Adrenal gland (tissue), 12 donors: Measurements from ENCODE around the gene CYBC1. TPM values are rescaled to one million over a fixed set of nuclear protein-coding genes. Genes with fewer than 3 reads are reported as not detected.
"Not testable (repeated sequence)": the region's sequence is repeated elsewhere in the genome, so short reads cannot be mapped to it uniquely, and the experiment has no call there.

Experiments
- DNase-seq, 7 donors: peaks; one replicate each; pipeline ENCODE4 v3.0.0-alpha.2; 2019 to 2020
- H3K27ac ChIP-seq, 5 donors: fragments of 200-600 bp; sonication (generic) in 4 of 5; 1 replicate in 3 of 5; 2 replicates in 2 of 5; pipeline versions ENCODE4 v1.5.1 to v1.8.0; 2016 to 2020; ENCODE audit warnings: mild to moderate bottlenecking in 1 of 5
- H3K27me3 ChIP-seq: fragments of 200-600 bp; 2 replicates; pipeline ENCODE4 v1.8.0; 2021
- H3K36me3 ChIP-seq, 2 donors: fragments of 200-600 bp; replicated peaks in 1 of 2; 1 replicate in 1 of 2; 2 replicates in 1 of 2; pipeline versions ENCODE4 v1.5.1 to v1.8.0; 2018 to 2022
- H3K4me1 ChIP-seq, 2 donors: fragments of 200-600 bp; replicated peaks in 1 of 2; 1 replicate in 1 of 2; 2 replicates in 1 of 2; pipeline versions ENCODE4 v1.5.1 to v1.8.0; 2018 to 2021
- H3K4me3 ChIP-seq, 4 donors: fragments of 200-600 bp; sonication (generic) in 3 of 4; one replicate each; pipeline ENCODE4 v1.5.1; 2016 to 2018
- H3K9me3 ChIP-seq, 3 donors: fragments of 200-600 bp; sonication (generic) in 1 of 3; replicated peaks in 1 of 3; 1 replicate in 2 of 3; 2 replicates in 1 of 3; pipeline versions ENCODE4 v1.5.1 to v1.8.0; 2016 to 2021
- CTCF ChIP-seq, 6 experiments: fragments of 450-650 bp in 4 of 6; fragments of 200-600 bp in 2 of 6; sonication (generic) in 1 of 6; IDR thresholded peaks; 1 replicate in 5 of 6; 2 replicates in 1 of 6; pipeline versions ENCODE4 v1.5.1 to v1.8.0; 2016 to 2021; ENCODE audit warnings: antibody characterized with exemption in 6 of 6, mild to moderate bottlenecking in 2 of 6, moderate library complexity in 1 of 6
- POLR2A ChIP-seq, 2 donors: fragments of 450-650 bp; IDR thresholded peaks; one replicate each; pipeline ENCODE4 v1.6.1; 2017; ENCODE audit warnings: antibody characterized with exemption in 2 of 2, mild to moderate bottlenecking in 2 of 2, moderate library complexity in 1 of 2
- WGBS, 4 donors: extraction: QIAGEN DNeasy Blood & Tissue Kit in 2 of 4; methylation state at CpG; one replicate each; pipeline versions ENCODE4 v1.1.5 to v1.1.7; 2013 to 2017; 5-methylcytosine and 5-hydroxymethylcytosine counted together
- intact Hi-C, 2 donors: fragments of 100-400 bp; cut with DNase I; formaldehyde crosslinking; loops; one replicate each; pipeline versions ENCODE4 v1.14.1 to v1.15.0; 2022 to 2023
- polyA plus RNA-seq, 3 donors: library from polyadenylated mRNA; stranded (reverse); fragments of 200-250 nt in 2 of 3; fragments of 350-450 nt in 1 of 3; fragmentation: Illumina TruSeq in 1 of 3; extraction: RNeasy Lipid Tissue Mini Kit (QIAGEN cat#74804) in 1 of 3; gene quantifications; one replicate each; pipeline ENCODE4 v1.2.3, GENCODE V29; 2013 to 2014
- total RNA-seq, 9 donors: library from RNA; depleted of rRNA in 4 of 9; stranded (reverse); fragments of >200 nt in 4 of 9; fragments of 120-200 nt in 1 of 9; fragmentation: NEBNext Ultra II Directional in 1 of 9; extraction: Animal tissue kit (Norgen Biotek cat#: 25700) in 1 of 9; gene quantifications; one replicate each; pipeline versions ENCODE4 v1.1.0 to v1.2.4, GENCODE V29; 2013 to 2023
- donor health status: healthy with polysubstance abuse.
- donor health status: Bipolar disorder and iron deficiency.
- donor health status: DM: yes; HTN: yes; CAD: no.
- donor health status: DM: no; HTN: no; CAD: no.
- donor health status: DM: no; HTN: no; CAD: no.
- donor health status: DM: yes; HTN: yes; CAD: no.

Gene CYBC1
- total and polyA plus RNA-seq, 12 donors = 34.6 to 160 (median 69.9) TPM

- DNase-seq = peak; percentile 69 to 82 (median 77)
- WGBS, 4 donors = 21 to 28% (median 25%) methylated on average over 25 to 38 of the region's 38 CpGs
- Histone ChIP-seq H3K4me1 (peaks cover 6 to 27% of the 10 kb centered on the region in 2 donors), H3K27me3 (no peaks in the 10 kb centered on the region), H3K9me3 (no peaks in the 10 kb centered on the region), H3K27ac (no peak overlapping the region), H3K36me3 (peaks cover 0 to 7% of the 10 kb centered on the region in 2 donors), H3K4me3 (no peak overlapping the region)
- intact Hi-C loops = loop anchor here (1.0 to 5.0 kb wide), 2 partner anchors 62 to 63 kb away; no protein-coding TSS in a partner anchor
- TF ChIP-seq POLR2A (IDR thresholded peaks at IDR 0.05) (no peak), CTCF (IDR thresholded peaks at IDR 0.05) (peak; percentile 44 to 86 (median 70))
Measured at GRCh38 chr17:82414548-82415281, 35.8 kb downstream of the CYBC1 start.

GRCh38 chr17:82412535-82413520 lies 37.7 kb downstream of the CYBC1 start:
- Histone ChIP-seq H3K4me1 (peaks cover 4 to 17% of the 10 kb centered on the region in 2 donors), H3K27me3 (no peaks in the 10 kb centered on the region), H3K9me3 (no peaks in the 10 kb centered on the region), H3K27ac (no peak overlapping the region), H3K36me3 (peaks cover 0 to 10% of the 10 kb centered on the region in 2 donors), H3K4me3 (no peak overlapping the region)
- TF ChIP-seq POLR2A (IDR thresholded peaks at IDR 0.05) (no peak), CTCF (IDR thresholded peaks at IDR 0.05) (no peak)
- peak in 4 of 7 donors; percentile 36 to 52 (median 42) for DNase-seq
- WGBS, 4 donors = 78 to 87% (median 83%) methylated on average over 21 to 29 of the region's 29 CpGs
- intact Hi-C loops = loop anchor here in 1 of 2 donors (5.0 kb wide), 1 partner anchor 61 kb away; no protein-coding TSS in a partner anchor

- not testable (repeated sequence) for DNase-seq, H3K27me3 ChIP-seq
Measured at GRCh38 chr17:82412081-82412480, 38.5 kb downstream of the CYBC1 start.

GRCh38 chr17:82411396-82412053 lies 39.0 kb downstream of the CYBC1 start:
- peaks cover 0 to 10% of the 10 kb centered on the region in 2 donors for H3K36me3 ChIP-seq
- H3K27me3 ChIP-seq = no peaks in the 10 kb centered on the region
- TF ChIP-seq POLR2A (IDR thresholded peaks at IDR 0.05) (no peak), CTCF (IDR thresholded peaks at IDR 0.05) (no peak)
- no peak for DNase-seq
- H3K9me3 ChIP-seq = no peaks in the 10 kb centered on the region
- no peak overlapping the region for H3K27ac ChIP-seq
- H3K4me1 ChIP-seq = peaks cover 0 to 12% of the 10 kb centered on the region in 2 donors
- H3K4me3 ChIP-seq = no peak overlapping the region
- intact Hi-C loops = loop anchor here in 1 of 2 donors (5.0 kb wide), 1 partner anchor 59 kb away; no protein-coding TSS in a partner anchor
- WGBS, 4 donors = 89 to 97% (median 94%) methylated on average over 21 to 24 of the region's 24 CpGs

More at GRCh38 chr17:82412081-82412480, 38.5 kb downstream of the CYBC1 start:
- not testable (repeated sequence) for H3K27ac ChIP-seq, H3K9me3 ChIP-seq, H3K4me3 ChIP-seq
- intact Hi-C loops = loop anchor here in 1 of 2 donors (5.0 kb wide), 1 partner anchor 60 kb away; no protein-coding TSS in a partner anchor
- H3K4me1 ChIP-seq = peaks cover 0 to 12% of the 10 kb centered on the region in 2 donors
- WGBS, 4 donors = 77 to 85% (median 82%) methylated on average over 6 to 16 of the region's 16 CpGs
- peaks cover 0 to 10% of the 10 kb centered on the region in 2 donors for H3K36me3 ChIP-seq
